ENCODE measurements around the gene TENM4.

The TENM4 gene

GRCh38 chr11:79375818-79376550 is 64.8 kb downstream of the TENM4 start:
- H3K4me3 ChIP-seq (ENCODE audit: low read length in 2 of 2) = no peak overlapping the region
- H3K9ac ChIP-seq (ENCODE audit: low read depth in 1 of 2, low read length in 2 of 2) = no peak overlapping the region
- no peaks in the 10 kb centered on the region for H3K36me3 ChIP-seq (ENCODE audit: control insufficient read depth in 2 of 2, insufficient read depth in 2 of 2, low read length in 2 of 2)
- H3K9me3 ChIP-seq (ENCODE audit: control insufficient read depth in 2 of 2, low read length in 2 of 2) = no peaks in the 10 kb centered on the region
- H3K27me3 ChIP-seq (ENCODE audit: control insufficient read depth in 2 of 2, insufficient read depth in 2 of 2, low read length in 2 of 2) = no peaks in the 10 kb centered on the region
- no peak overlapping the region for H3K27ac ChIP-seq (ENCODE audit: low read depth in 2 of 2, low read length in 2 of 2)
- no peaks in the 10 kb centered on the region for H3K4me1 ChIP-seq (ENCODE audit: control insufficient read depth in 2 of 2, insufficient read depth in 2 of 2, low read length in 2 of 2)

- no peaks in the 10 kb centered on the region for H3K27me3 ChIP-seq (ENCODE audit: control insufficient read depth in 2 of 2, insufficient read depth in 2 of 2, low read length in 2 of 2)
- no peaks in the 10 kb centered on the region for H3K4me1 ChIP-seq (ENCODE audit: control insufficient read depth in 2 of 2, insufficient read depth in 2 of 2, low read length in 2 of 2)
- H3K9ac ChIP-seq (ENCODE audit: low read depth in 1 of 2, low read length in 2 of 2) = no peak overlapping the region
- H3K36me3 ChIP-seq (ENCODE audit: control insufficient read depth in 2 of 2, insufficient read depth in 2 of 2, low read length in 2 of 2) = no peaks in the 10 kb centered on the region
- no peak overlapping the region for H3K4me3 ChIP-seq (ENCODE audit: low read length in 2 of 2)
- H3K9me3 ChIP-seq (ENCODE audit: control insufficient read depth in 2 of 2, low read length in 2 of 2) = no peaks in the 10 kb centered on the region
- no peak overlapping the region for H3K27ac ChIP-seq (ENCODE audit: low read depth in 2 of 2, low read length in 2 of 2)
Measured at GRCh38 chr11:79374727-79375126, 66.1 kb downstream of the TENM4 start.

GRCh38 chr11:79371724-79372123 is 69.1 kb downstream of the TENM4 start:
- no peak overlapping the region for H3K4me3 ChIP-seq (ENCODE audit: low read length in 2 of 2)
- H3K36me3 ChIP-seq (ENCODE audit: control insufficient read depth in 2 of 2, insufficient read depth in 2 of 2, low read length in 2 of 2) = no peaks in the 10 kb centered on the region
- no peaks in the 10 kb centered on the region for H3K4me1 ChIP-seq (ENCODE audit: control insufficient read depth in 2 of 2, insufficient read depth in 2 of 2, low read length in 2 of 2)
- H3K9me3 ChIP-seq (ENCODE audit: control insufficient read depth in 2 of 2, low read length in 2 of 2) = no peaks in the 10 kb centered on the region
- no peaks in the 10 kb centered on the region for H3K27me3 ChIP-seq (ENCODE audit: control insufficient read depth in 2 of 2, insufficient read depth in 2 of 2, low read length in 2 of 2)
- no peak overlapping the region for H3K9ac ChIP-seq (ENCODE audit: low read depth in 1 of 2, low read length in 2 of 2)
- H3K27ac ChIP-seq (ENCODE audit: low read depth in 2 of 2, low read length in 2 of 2) = no peak overlapping the region

GRCh38 chr11:79371152-79371551 is 69.7 kb downstream of the TENM4 start:
- Histone ChIP-seq H3K4me1 (ENCODE audit: control insufficient read depth in 2 of 2, insufficient read depth in 2 of 2, low read length in 2 of 2) (no peaks in the 10 kb centered on the region), H3K9ac (ENCODE audit: low read depth in 1 of 2, low read length in 2 of 2) (no peak overlapping the region), H3K9me3 (ENCODE audit: control insufficient read depth in 2 of 2, low read length in 2 of 2) (no peaks in the 10 kb centered on the region), H3K36me3 (ENCODE audit: control insufficient read depth in 2 of 2, insufficient read depth in 2 of 2, low read length in 2 of 2) (no peaks in the 10 kb centered on the region), H3K27me3 (ENCODE audit: control insufficient read depth in 2 of 2, insufficient read depth in 2 of 2, low read length in 2 of 2) (no peaks in the 10 kb centered on the region), H3K27ac (ENCODE audit: low read depth in 2 of 2, low read length in 2 of 2) (no peak overlapping the region), H3K4me3 (ENCODE audit: low read length in 2 of 2) (no peak overlapping the region)

DNA sequence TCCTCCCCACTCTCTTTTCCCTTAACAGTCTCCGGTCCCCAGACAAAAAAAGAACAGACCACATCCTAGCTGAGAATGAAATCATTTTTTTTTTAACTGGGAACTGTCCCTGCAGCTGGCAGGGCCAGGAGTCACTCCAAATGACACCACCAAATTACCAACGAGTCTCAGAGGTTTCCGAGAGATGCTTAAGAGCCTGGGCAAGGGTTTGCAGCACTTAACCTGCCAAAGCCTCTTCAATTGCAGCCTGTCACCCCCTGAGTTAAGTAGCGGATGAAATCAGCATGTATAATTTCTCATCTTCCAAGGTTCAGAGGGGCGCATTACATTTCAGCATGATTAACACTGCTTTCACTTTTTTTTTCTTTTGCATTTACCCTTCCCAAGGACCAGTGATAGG is 71.8 kb downstream of the TENM4 start:
- Histone ChIP-seq H3K27ac (ENCODE audit: low read depth in 2 of 2, low read length in 2 of 2) (no peak overlapping the region), H3K9me3 (ENCODE audit: control insufficient read depth in 2 of 2, low read length in 2 of 2) (no peaks in the 10 kb centered on the region), H3K4me1 (ENCODE audit: control insufficient read depth in 2 of 2, insufficient read depth in 2 of 2, low read length in 2 of 2) (no peaks in the 10 kb centered on the region), H3K9ac (ENCODE audit: low read depth in 1 of 2, low read length in 2 of 2) (no peak overlapping the region), H3K36me3 (ENCODE audit: control insufficient read depth in 2 of 2, insufficient read depth in 2 of 2, low read length in 2 of 2) (no peaks in the 10 kb centered on the region), H3K27me3 (ENCODE audit: control insufficient read depth in 2 of 2, insufficient read depth in 2 of 2, low read length in 2 of 2) (no peaks in the 10 kb centered on the region), H3K4me3 (ENCODE audit: low read length in 2 of 2) (no peak overlapping the region)

DNA sequence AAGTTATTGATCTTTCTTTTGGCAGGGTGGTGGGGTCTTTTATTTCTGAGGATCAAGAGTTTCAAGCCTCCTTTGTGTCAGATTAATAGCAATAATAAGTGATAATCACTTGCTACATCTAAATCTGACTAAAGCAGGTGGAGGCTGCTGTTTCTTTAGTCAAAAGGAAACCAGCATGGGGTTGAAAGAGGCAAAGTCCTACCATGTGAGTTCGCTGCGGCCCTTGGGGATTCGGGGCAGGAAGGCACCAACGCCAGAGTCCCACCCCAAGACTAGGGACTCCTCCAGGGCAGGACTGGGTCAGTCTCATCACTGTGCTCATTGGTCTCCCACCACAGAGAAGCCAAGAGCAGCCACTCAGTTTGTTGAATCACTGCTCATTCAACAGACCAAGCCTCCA is 73.0 kb downstream of the TENM4 start:
- Histone ChIP-seq H3K27ac (ENCODE audit: low read depth in 2 of 2, low read length in 2 of 2) (no peak overlapping the region), H3K9me3 (ENCODE audit: control insufficient read depth in 2 of 2, low read length in 2 of 2) (no peaks in the 10 kb centered on the region), H3K4me1 (ENCODE audit: control insufficient read depth in 2 of 2, insufficient read depth in 2 of 2, low read length in 2 of 2) (no peaks in the 10 kb centered on the region), H3K36me3 (ENCODE audit: control insufficient read depth in 2 of 2, insufficient read depth in 2 of 2, low read length in 2 of 2) (no peaks in the 10 kb centered on the region), H3K4me3 (ENCODE audit: low read length in 2 of 2) (no peak overlapping the region), H3K27me3 (ENCODE audit: control insufficient read depth in 2 of 2, insufficient read depth in 2 of 2, low read length in 2 of 2) (no peaks in the 10 kb centered on the region), H3K9ac (ENCODE audit: low read depth in 1 of 2, low read length in 2 of 2) (no peak overlapping the region)

DNA sequence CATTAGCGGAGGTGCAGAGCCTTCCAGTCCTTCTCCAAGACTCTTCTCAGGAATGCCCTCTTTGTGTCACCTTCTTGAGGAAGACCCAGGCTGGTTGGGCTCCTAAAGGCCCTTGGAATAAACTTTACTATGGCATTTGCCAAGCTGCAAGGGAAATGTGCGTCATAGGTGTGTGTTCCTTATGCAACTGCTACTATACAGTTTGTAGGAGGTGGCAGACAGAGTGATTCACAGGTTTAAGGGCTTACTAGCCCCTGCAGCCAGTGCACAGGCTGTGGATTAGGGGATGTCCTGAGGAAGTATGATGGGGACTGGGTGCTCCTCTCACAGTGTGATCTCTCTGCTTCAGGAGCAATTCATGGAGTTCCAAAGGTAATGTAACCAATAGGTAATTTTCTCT is 74.6 kb downstream of the TENM4 start:
- H3K9ac ChIP-seq (ENCODE audit: low read depth in 1 of 2, low read length in 2 of 2) = no peak overlapping the region
- H3K36me3 ChIP-seq (ENCODE audit: control insufficient read depth in 2 of 2, insufficient read depth in 2 of 2, low read length in 2 of 2) = no peaks in the 10 kb centered on the region

GRCh38 chr11:79363861-79364378 is 76.9 kb downstream of the TENM4 start:
- Histone ChIP-seq H3K4me1 (ENCODE audit: control insufficient read depth in 2 of 2, insufficient read depth in 2 of 2, low read length in 2 of 2) (no peaks in the 10 kb centered on the region), H3K9ac (ENCODE audit: low read depth in 1 of 2, low read length in 2 of 2) (no peak overlapping the region), H3K27ac (ENCODE audit: low read depth in 2 of 2, low read length in 2 of 2) (no peak overlapping the region), H3K4me3 (ENCODE audit: low read length in 2 of 2) (no peak overlapping the region), H3K27me3 (ENCODE audit: control insufficient read depth in 2 of 2, insufficient read depth in 2 of 2, low read length in 2 of 2) (no peaks in the 10 kb centered on the region), H3K36me3 (ENCODE audit: control insufficient read depth in 2 of 2, insufficient read depth in 2 of 2, low read length in 2 of 2) (no peaks in the 10 kb centered on the region), H3K9me3 (ENCODE audit: control insufficient read depth in 2 of 2, low read length in 2 of 2) (no peaks in the 10 kb centered on the region)

More for the DNA sequence above, 74.6 kb downstream of the TENM4 start:
- no peak overlapping the region for H3K4me3 ChIP-seq (ENCODE audit: low read length in 2 of 2)
- H3K9me3 ChIP-seq (ENCODE audit: control insufficient read depth in 2 of 2, low read length in 2 of 2) = no peaks in the 10 kb centered on the region
- no peak overlapping the region for H3K27ac ChIP-seq (ENCODE audit: low read depth in 2 of 2, low read length in 2 of 2)
- no peaks in the 10 kb centered on the region for H3K27me3 ChIP-seq (ENCODE audit: control insufficient read depth in 2 of 2, insufficient read depth in 2 of 2, low read length in 2 of 2)
- no peaks in the 10 kb centered on the region for H3K4me1 ChIP-seq (ENCODE audit: control insufficient read depth in 2 of 2, insufficient read depth in 2 of 2, low read length in 2 of 2)

DNA sequence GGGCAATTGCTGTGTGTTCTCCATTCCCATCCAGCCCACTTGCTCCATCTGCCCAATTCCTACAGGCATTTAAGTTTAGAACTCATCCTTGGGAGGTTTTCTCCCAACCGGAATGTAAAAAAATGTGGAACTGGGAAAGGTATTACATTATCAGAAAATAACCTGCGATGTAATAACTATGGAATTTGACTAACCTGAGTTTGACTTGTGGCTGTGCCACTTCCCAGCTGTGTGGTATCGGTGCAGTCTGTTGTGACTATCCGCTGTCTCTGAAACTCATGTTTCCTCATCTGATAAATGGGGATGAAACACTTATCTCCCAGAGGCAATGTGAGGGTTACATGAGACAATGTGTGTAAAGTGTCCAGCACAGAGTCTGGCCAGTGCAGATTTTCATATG is 77.6 kb downstream of the TENM4 start:
- no peak overlapping the region for H3K4me3 ChIP-seq (ENCODE audit: low read length in 2 of 2)
- H3K27me3 ChIP-seq (ENCODE audit: control insufficient read depth in 2 of 2, insufficient read depth in 2 of 2, low read length in 2 of 2) = no peaks in the 10 kb centered on the region
- no peaks in the 10 kb centered on the region for H3K36me3 ChIP-seq (ENCODE audit: control insufficient read depth in 2 of 2, insufficient read depth in 2 of 2, low read length in 2 of 2)
- H3K9me3 ChIP-seq (ENCODE audit: control insufficient read depth in 2 of 2, low read length in 2 of 2) = no peaks in the 10 kb centered on the region
- no peak overlapping the region for H3K9ac ChIP-seq (ENCODE audit: low read depth in 1 of 2, low read length in 2 of 2)
- H3K27ac ChIP-seq (ENCODE audit: low read depth in 2 of 2, low read length in 2 of 2) = no peak overlapping the region
- no peaks in the 10 kb centered on the region for H3K4me1 ChIP-seq (ENCODE audit: control insufficient read depth in 2 of 2, insufficient read depth in 2 of 2, low read length in 2 of 2)

GRCh38 chr11:79362821-79363220 is 78.0 kb downstream of the TENM4 start:
- Histone ChIP-seq H3K4me3 (ENCODE audit: low read length in 2 of 2) (no peak overlapping the region), H3K4me1 (ENCODE audit: control insufficient read depth in 2 of 2, insufficient read depth in 2 of 2, low read length in 2 of 2) (no peaks in the 10 kb centered on the region), H3K27me3 (ENCODE audit: control insufficient read depth in 2 of 2, insufficient read depth in 2 of 2, low read length in 2 of 2) (no peaks in the 10 kb centered on the region), H3K9ac (ENCODE audit: low read depth in 1 of 2, low read length in 2 of 2) (no peak overlapping the region), H3K9me3 (ENCODE audit: control insufficient read depth in 2 of 2, low read length in 2 of 2) (no peaks in the 10 kb centered on the region), H3K27ac (ENCODE audit: low read depth in 2 of 2, low read length in 2 of 2) (no peak overlapping the region), H3K36me3 (ENCODE audit: control insufficient read depth in 2 of 2, insufficient read depth in 2 of 2, low read length in 2 of 2) (no peaks in the 10 kb centered on the region)

All from mucosa of rectum (tissue), 2 donors.